ENCODE results near the gene CMTM6.

The CMTM6 gene

GRCh38 chr3:32454111-32454510 is 48.5 kb downstream of the CMTM6 start:
- DNase-seq (ENCODE audit: extremely low read depth, low read depth) = no peak
- TF ChIP-seq, protein P1, sequence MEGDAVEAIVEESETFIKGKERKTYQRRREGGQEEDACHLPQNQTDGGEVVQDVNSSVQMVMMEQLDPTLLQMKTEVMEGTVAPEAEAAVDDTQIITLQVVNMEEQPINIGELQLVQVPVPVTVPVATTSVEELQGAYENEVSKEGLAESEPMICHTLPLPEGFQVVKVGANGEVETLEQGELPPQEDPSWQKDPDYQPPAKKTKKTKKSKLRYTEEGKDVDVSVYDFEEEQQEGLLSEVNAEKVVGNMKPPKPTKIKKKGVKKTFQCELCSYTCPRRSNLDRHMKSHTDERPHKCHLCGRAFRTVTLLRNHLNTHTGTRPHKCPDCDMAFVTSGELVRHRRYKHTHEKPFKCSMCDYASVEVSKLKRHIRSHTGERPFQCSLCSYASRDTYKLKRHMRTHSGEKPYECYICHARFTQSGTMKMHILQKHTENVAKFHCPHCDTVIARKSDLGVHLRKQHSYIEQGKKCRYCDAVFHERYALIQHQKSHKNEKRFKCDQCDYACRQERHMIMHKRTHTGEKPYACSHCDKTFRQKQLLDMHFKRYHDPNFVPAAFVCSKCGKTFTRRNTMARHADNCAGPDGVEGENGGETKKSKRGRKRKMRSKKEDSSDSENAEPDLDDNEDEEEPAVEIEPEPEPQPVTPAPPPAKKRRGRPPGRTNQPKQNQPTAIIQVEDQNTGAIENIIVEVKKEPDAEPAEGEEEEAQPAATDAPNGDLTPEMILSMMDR (IDR thresholded peaks at IDR 0.05; ENCODE audit: low read depth, low read length) = no peak

DNA sequence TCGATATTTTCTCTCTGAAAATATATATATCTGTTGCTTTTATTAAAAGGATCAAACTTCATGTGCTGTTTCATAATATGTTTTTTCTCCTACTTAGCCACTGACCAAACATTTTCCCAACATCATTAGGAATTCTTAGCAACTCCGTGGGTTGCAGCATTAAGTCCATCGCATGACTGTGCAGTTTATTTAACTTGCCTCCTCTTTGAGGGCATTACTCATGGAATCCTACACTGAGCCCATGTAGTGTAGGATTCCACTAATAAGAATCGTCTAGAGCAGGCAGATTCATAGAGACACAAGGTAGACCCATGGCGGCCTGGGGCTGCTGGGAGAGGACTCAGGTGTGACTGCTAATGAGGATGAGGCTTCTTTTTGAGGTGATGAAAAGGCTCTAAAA is 49.3 kb downstream of the CMTM6 start:
- TF ChIP-seq, protein P1 (IDR thresholded peaks at IDR 0.05; ENCODE audit: low read depth, low read length) = no peak
- no peak for DNase-seq (ENCODE audit: extremely low read depth, low read depth)

GRCh38 chr3:32452009-32452408 is 50.6 kb downstream of the CMTM6 start:
- TF ChIP-seq, protein P1 (IDR thresholded peaks at IDR 0.05; ENCODE audit: low read depth, low read length) = no peak

GRCh38 chr3:32450992-32451659 is 51.5 kb downstream of the CMTM6 start:
- TF ChIP-seq, protein P1 (IDR thresholded peaks at IDR 0.05; ENCODE audit: low read depth, low read length) = no peak
- DNase-seq (ENCODE audit: extremely low read depth, low read depth) = no peak

More at GRCh38 chr3:32452009-32452408, 50.6 kb downstream of the CMTM6 start:
- DNase-seq (ENCODE audit: extremely low read depth, low read depth) = no peak

GRCh38 chr3:32450426-32450825 is 52.2 kb downstream of the CMTM6 start:
- no peak for DNase-seq (ENCODE audit: extremely low read depth, low read depth)
- TF ChIP-seq, protein P1 (IDR thresholded peaks at IDR 0.05; ENCODE audit: low read depth, low read length) = no peak

DNA sequence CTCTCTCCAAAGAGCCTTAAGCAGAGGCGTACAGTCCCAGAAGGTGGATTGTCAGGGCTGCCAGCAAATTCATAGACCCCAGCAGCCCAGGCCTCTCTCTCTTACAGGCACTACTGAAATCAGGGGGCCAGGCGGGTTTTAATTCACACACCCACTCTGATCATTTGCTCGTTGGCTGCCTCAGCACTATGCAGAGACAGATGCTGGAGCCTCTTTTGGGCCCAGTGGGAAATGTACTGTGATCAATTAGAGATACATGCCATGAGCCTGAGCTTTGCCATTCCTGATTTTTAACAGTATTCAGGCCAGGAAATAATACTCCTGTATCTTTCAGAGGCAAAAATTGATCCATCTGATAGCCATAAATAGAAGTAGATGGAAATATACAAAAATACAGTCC is 53.0 kb downstream of the CMTM6 start:
- TF ChIP-seq, protein P1 (IDR thresholded peaks at IDR 0.05; ENCODE audit: low read depth, low read length) = no peak
- no peak for DNase-seq (ENCODE audit: extremely low read depth, low read depth)

DNA sequence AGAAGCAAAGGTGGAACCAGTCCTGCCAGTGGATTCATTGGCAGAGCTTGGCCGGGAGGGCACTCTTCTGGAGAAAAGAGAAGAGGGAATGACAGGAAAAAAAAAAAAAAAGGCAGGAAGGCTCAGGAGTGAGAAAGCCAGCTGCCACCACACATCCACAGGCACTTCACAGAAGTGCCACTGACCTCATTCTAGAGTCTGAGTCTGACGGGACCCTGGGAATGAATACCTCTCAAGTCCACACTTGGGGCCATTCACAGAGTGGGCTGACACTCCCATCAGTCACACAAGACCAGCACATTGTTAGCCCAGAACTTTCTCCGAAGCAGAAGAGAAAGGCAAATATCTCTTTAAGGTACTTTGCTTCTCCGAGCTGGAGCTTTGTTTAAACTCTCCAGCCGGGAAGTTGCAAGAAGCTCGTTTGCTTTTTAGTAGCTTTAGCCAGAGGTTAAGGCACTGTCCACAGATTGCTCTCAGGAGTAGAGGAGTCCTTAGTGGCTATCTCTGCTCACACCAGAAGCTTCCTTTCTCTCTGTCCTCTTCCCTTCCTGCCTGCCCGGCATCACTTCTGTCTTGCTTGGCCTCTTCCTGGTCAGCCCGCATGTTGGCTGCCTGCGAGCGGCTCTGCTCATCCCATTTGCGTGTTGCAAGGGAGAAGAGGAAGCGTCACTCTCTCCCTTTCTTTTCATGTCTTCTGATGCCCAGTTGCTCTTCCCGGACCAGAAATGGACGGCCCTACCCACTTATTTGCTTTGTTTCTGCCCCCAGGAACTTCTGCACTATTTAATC is 53.8 kb downstream of the CMTM6 start:
- TF ChIP-seq, protein P1 (IDR thresholded peaks at IDR 0.05; ENCODE audit: low read depth, low read length) = no peak
- no peak for DNase-seq (ENCODE audit: extremely low read depth, low read depth)
